ENCODE measurements around the gene GLIS2.
A peak's percentile ranks its signal among the peaks of the same experiment; 100 is the strongest.

GLIS2 gene

GRCh38 chr16:4315186-4316107 lies at the start of gene GLIS2:
TSS of gene GLIS2 (plus strand) at chr16:4316067. CDS start at chr16:4332281, 16,214 bp downstream.
- peak; percentile 70 for DNase-seq (ENCODE audit: low read depth, low spot score)

- DNase-seq (ENCODE audit: low read depth, low spot score) = peak; percentile 49
These were observed 49.5 kb upstream of the GLIS2 start for GRCh38 chr16:4266372-4266771.

GRCh38 chr16:4270091-4270490 lies 45.8 kb upstream of the GLIS2 start:
- no peak for DNase-seq (ENCODE audit: low read depth, low spot score)

- DNase-seq (ENCODE audit: low read depth, low spot score) = no peak
These were observed 45.3 kb upstream of the GLIS2 start for GRCh38 chr16:4270595-4270994.

GRCh38 chr16:4271176-4272113 lies 44.4 kb upstream of the GLIS2 start:
- peak; percentile 93 for DNase-seq (ENCODE audit: low read depth, low spot score)

- peak; percentile 64 for DNase-seq (ENCODE audit: low read depth, low spot score)
These were observed 43.5 kb upstream of the GLIS2 start for GRCh38 chr16:4272114-4272956.

GRCh38 chr16:4273858-4274311 lies 42.0 kb upstream of the GLIS2 start:
- peak; percentile 90 for DNase-seq (ENCODE audit: low read depth, low spot score)

- no peak for DNase-seq (ENCODE audit: low read depth, low spot score)
These were observed 40.0 kb upstream of the GLIS2 start for GRCh38 chr16:4275861-4276260.

GRCh38 chr16:4277987-4278513 lies 37.8 kb upstream of the GLIS2 start:
- DNase-seq (ENCODE audit: low read depth, low spot score) = no peak

- DNase-seq (ENCODE audit: low read depth, low spot score) = no peak
These were observed 35.2 kb upstream of the GLIS2 start for GRCh38 chr16:4280625-4281024.

- DNase-seq (ENCODE audit: low read depth, low spot score) = no peak
These were observed 32.4 kb upstream of the GLIS2 start for GRCh38 chr16:4283441-4283840.

GRCh38 chr16:4283939-4284338 lies 31.9 kb upstream of the GLIS2 start:
- no peak for DNase-seq (ENCODE audit: low read depth, low spot score)

GRCh38 chr16:4285167-4285566 lies 30.7 kb upstream of the GLIS2 start:
- DNase-seq (ENCODE audit: low read depth, low spot score) = no peak

GRCh38 chr16:4288148-4288921 lies 27.5 kb upstream of the GLIS2 start:
- peak; percentile 83 for DNase-seq (ENCODE audit: low read depth, low spot score)

GRCh38 chr16:4290236-4290830 lies 25.5 kb upstream of the GLIS2 start:
- peak; percentile 86 for DNase-seq (ENCODE audit: low read depth, low spot score)

GRCh38 chr16:4291699-4292098 lies 24.2 kb upstream of the GLIS2 start:
- no peak for DNase-seq (ENCODE audit: low read depth, low spot score)

- DNase-seq (ENCODE audit: low read depth, low spot score) = no peak
These were observed 22.6 kb upstream of the GLIS2 start for GRCh38 chr16:4293181-4293716.

GRCh38 chr16:4293822-4294457 lies 21.9 kb upstream of the GLIS2 start:
- DNase-seq (ENCODE audit: low read depth, low spot score) = peak; percentile 91

GRCh38 chr16:4295581-4295980 lies 20.3 kb upstream of the GLIS2 start:
- DNase-seq (ENCODE audit: low read depth, low spot score) = no peak
